CD1c-positive myeloid dendritic cell (primary cell): ENCODE data around the gene OBSCN.

ENCODE experiments used
- DNase-seq: peaks from one replicate; pipeline ENCODE4 v3.0.0-alpha.2; 2016; ENCODE audit errors: extremely low spot score

OBSCN gene

GRCh38 chr1:228288536-228289238, 80.8 kb downstream of the OBSCN start:
- DNase-seq, result no peak

GRCh38 chr1:228289239-228289849, 81.5 kb downstream of the OBSCN start:
- DNase-seq, result no peak

GRCh38 chr1:228289996-228290881, 82.4 kb downstream of the OBSCN start:
- DNase-seq, result no peak

GRCh38 chr1:228291906-228292608, 84.2 kb downstream of the OBSCN start:
- DNase-seq, result no peak

- DNase-seq, result no peak
Observed at GRCh38 chr1:228292609-228292911, 84.7 kb downstream of the OBSCN start.

- no peak for DNase-seq
Observed at GRCh38 chr1:228293393-228293792, 85.5 kb downstream of the OBSCN start.

GRCh38 chr1:228293816-228294500, 86.1 kb downstream of the OBSCN start:
- DNase-seq, result no peak

GRCh38 chr1:228294717-228295116, 86.9 kb downstream of the OBSCN start:
- no peak for DNase-seq

- no peak for DNase-seq
Observed at GRCh38 chr1:228295201-228295600, 87.4 kb downstream of the OBSCN start.

GRCh38 chr1:228295981-228296380, 88.1 kb downstream of the OBSCN start:
- DNase-seq, result no peak

GRCh38 chr1:228297242-228297641, 89.4 kb downstream of the OBSCN start:
- no peak for DNase-seq

- no peak for DNase-seq
Observed at GRCh38 chr1:228297822-228298221, 90.0 kb downstream of the OBSCN start.

GRCh38 chr1:228298471-228298870, 90.6 kb downstream of the OBSCN start:
- DNase-seq, result no peak

GRCh38 chr1:228299211-228299610, 91.4 kb downstream of the OBSCN start:
- no peak for DNase-seq

GRCh38 chr1:228299901-228300300, 92.1 kb downstream of the OBSCN start:
- DNase-seq, result no peak

- no peak for DNase-seq
Observed at GRCh38 chr1:228302086-228302485, 94.2 kb downstream of the OBSCN start.

- DNase-seq, result no peak
Observed at GRCh38 chr1:228303596-228303995, 95.8 kb downstream of the OBSCN start.

GRCh38 chr1:228304225-228304624, 96.4 kb downstream of the OBSCN start:
- DNase-seq, result no peak

GRCh38 chr1:228304766-228305395, 97.0 kb downstream of the OBSCN start:
- DNase-seq, result no peak

GRCh38 chr1:228305721-228306152, 97.9 kb downstream of the OBSCN start:
- DNase-seq, result no peak
